Glutamatergic neuron (in vitro differentiated cells): ENCODE results near the gene KLHDC7B. TPM values are rescaled to one million over a fixed set of nuclear protein-coding genes. Genes with fewer than 3 reads are reported as not detected.

Experiments used
- DNase-seq: peaks from one replicate; pipeline ENCODE4 v3.0.0; 2022
- H3K27ac Mint-ChIP-seq: one replicate; pipeline ENCODE4 v1.8.0; 2020; ENCODE audit warnings: mild to moderate bottlenecking, mixed read lengths, inconsistent platforms; ENCODE audit not compliant: unreplicated experiment
- H3K27me3 Mint-ChIP-seq: one replicate; pipeline ENCODE4 v1.8.0; 2020; ENCODE audit warnings: mild to moderate bottlenecking, moderate library complexity, mixed read lengths, inconsistent platforms; ENCODE audit not compliant: unreplicated experiment
- H3K36me3 Mint-ChIP-seq: one replicate; pipeline ENCODE4 v1.8.0; 2020; ENCODE audit warnings: mild to moderate bottlenecking, mixed read lengths, inconsistent platforms; ENCODE audit not compliant: unreplicated experiment
- H3K4me1 Mint-ChIP-seq: one replicate; pipeline ENCODE4 v1.8.0; 2020; ENCODE audit warnings: mild to moderate bottlenecking, low read depth, mixed read lengths, inconsistent platforms; ENCODE audit not compliant: unreplicated experiment
- H3K4me3 Mint-ChIP-seq: one replicate; pipeline ENCODE4 v1.8.0; 2020; ENCODE audit warnings: mild to moderate bottlenecking, mixed read lengths, inconsistent platforms; ENCODE audit not compliant: unreplicated experiment
- H3K9me3 Mint-ChIP-seq: one replicate; pipeline ENCODE4 v1.8.0; 2020; ENCODE audit warnings: mild to moderate bottlenecking, moderate library complexity, mixed read lengths, inconsistent platforms; ENCODE audit not compliant: unreplicated experiment
- CTCF ChIP-seq: fragments of 200-600 bp; sonication (generic); IDR thresholded peaks from one replicate; pipeline ENCODE4 v1.5.0; 2021; ENCODE audit not compliant: partially characterized antibody, unreplicated experiment
- total RNA-seq: library from RNA; stranded (reverse); fragmentation: NEBNext Ultra II Directional; extraction: Animal tissue kit (Norgen Biotek cat#: 25700); gene quantifications from one replicate; pipeline ENCODE4 v1.2.1, GENCODE V29; 2021; ENCODE audit not compliant: unreplicated experiment

Gene KLHDC7B
- total RNA-seq, 1 donor from 2014 or later: 0.12 TPM

DNA sequence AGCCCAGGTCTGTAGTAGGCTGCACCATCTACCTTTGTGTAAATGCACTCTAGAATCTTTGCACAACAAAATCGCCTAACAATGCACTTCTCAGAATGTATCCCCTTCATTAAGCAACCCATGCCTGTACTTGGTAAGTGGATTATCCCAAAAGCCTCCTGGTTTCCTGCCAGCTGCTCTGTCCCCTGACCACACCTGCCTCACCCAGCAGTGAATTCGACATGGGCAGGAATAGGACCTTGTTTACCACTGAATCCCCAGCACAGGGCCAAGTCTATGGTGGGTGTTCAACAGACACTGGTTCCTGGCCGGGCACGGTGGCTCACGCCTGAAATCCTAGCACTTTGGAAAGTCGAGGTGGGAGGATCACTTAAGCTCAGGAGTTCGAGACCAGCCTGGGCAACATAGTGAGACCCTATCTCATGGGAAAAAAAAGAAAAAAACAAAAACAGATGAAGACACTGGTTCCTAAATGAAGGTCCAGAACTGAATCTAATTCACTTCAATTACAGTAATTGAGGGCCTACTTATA, 22.1 kb downstream of the KLHDC7B start:
- no peak for TF ChIP-seq CTCF
- Mint-ChIP-seq H3K4me1 (peaks cover 4% of the 10 kb centered on the region), H3K27ac (no peak overlapping the region), H3K27me3 (peaks cover 2% of the 10 kb centered on the region), H3K36me3 (no peaks in the 10 kb centered on the region), H3K4me3 (no peak overlapping the region), H3K9me3 (peaks cover 4% of the 10 kb centered on the region)
- DNase-seq: no peak

GRCh38 chr22:50568626-50569025, 22.9 kb downstream of the KLHDC7B start:
- no peak for TF ChIP-seq CTCF
- no peak for DNase-seq
- no peaks in the 10 kb centered on the region for H3K36me3 Mint-ChIP-seq
- H3K4me1 Mint-ChIP-seq: no peaks in the 10 kb centered on the region
- peaks cover 2% of the 10 kb centered on the region for H3K27me3 Mint-ChIP-seq
- peaks cover 4% of the 10 kb centered on the region for H3K9me3 Mint-ChIP-seq
- no peak overlapping the region for H3K27ac Mint-ChIP-seq
- no peak overlapping the region for H3K4me3 Mint-ChIP-seq

GRCh38 chr22:50569041-50569459, 23.4 kb downstream of the KLHDC7B start:
- H3K4me1 Mint-ChIP-seq: no peaks in the 10 kb centered on the region
- no peak for TF ChIP-seq CTCF

DNA sequence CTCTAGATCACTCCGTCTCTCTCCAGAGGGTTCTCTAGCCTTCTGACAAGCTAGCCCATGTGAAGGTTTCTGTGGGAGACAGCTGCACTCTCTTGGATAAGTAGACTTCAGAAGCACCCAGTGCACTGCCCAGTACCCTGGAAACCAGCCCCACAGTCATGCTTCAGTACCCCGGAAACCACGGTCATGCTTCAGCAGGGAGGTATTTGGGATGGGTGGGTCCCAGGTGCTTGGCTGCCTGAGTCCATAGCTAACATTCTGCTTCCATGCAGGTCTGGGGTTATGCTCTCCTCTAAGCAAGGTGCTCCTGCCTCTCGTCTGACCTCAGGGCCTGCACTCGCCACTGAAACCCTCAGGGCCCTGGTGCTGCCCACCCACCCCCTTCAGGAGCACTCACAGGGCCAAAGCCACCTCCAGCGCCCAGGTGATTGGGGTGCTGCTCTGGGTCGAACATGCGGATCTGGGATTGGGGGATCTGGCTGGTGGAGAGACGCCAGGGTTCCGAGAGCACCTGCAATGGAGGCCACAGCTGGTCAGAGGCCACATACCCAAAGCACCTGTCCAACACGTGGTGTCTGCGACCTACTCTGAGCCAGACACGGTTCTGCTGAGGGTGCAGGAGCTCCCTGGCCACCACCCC, 24.3 kb downstream of the KLHDC7B start:
- peaks cover 4% of the 10 kb centered on the region for H3K9me3 Mint-ChIP-seq
- H3K27me3 Mint-ChIP-seq: peaks cover 2% of the 10 kb centered on the region
- H3K4me3 Mint-ChIP-seq: no peak overlapping the region
- no peaks in the 10 kb centered on the region for H3K36me3 Mint-ChIP-seq
- no peak overlapping the region for H3K27ac Mint-ChIP-seq
- DNase-seq: no peak
- no peak for TF ChIP-seq CTCF
- no peaks in the 10 kb centered on the region for H3K4me1 Mint-ChIP-seq

More at GRCh38 chr22:50569041-50569459, 23.4 kb downstream of the KLHDC7B start:
- DNase-seq: no peak
- H3K36me3 Mint-ChIP-seq: no peaks in the 10 kb centered on the region
- H3K9me3 Mint-ChIP-seq: peaks cover 4% of the 10 kb centered on the region
- H3K4me3 Mint-ChIP-seq: no peak overlapping the region
- peaks cover 2% of the 10 kb centered on the region for H3K27me3 Mint-ChIP-seq
- H3K27ac Mint-ChIP-seq: no peak overlapping the region

GRCh38 chr22:50570861-50571260, 25.2 kb downstream of the KLHDC7B start:
- Mint-ChIP-seq H3K4me1 (no peaks in the 10 kb centered on the region), H3K4me3 (no peak overlapping the region), H3K9me3 (peaks cover 7% of the 10 kb centered on the region), H3K27me3 (peaks cover 2% of the 10 kb centered on the region), H3K36me3 (no peaks in the 10 kb centered on the region), H3K27ac (no peak overlapping the region)
- no peak for DNase-seq
- TF ChIP-seq CTCF: no peak
